GM18498 (cell line): Measurements from ENCODE around the gene AURKB.
"Not testable (repeated sequence)": the region's sequence is repeated elsewhere in the genome, so short reads cannot be mapped to it uniquely, and the experiment has no call there.

Experiments used
- ATAC-seq: cut with Tn5 transposase; IDR thresholded peaks from one replicate; pipeline ENCODE4 v1.9.1; 2021; ENCODE audit warnings: mild to moderate bottlenecking, moderate library complexity; ENCODE audit not compliant: unreplicated experiment

The AURKB gene

GRCh38 chr17:8189041-8189710 is 21.2 kb downstream of the AURKB start:
- peak; percentile 0 for ATAC-seq

GRCh38 chr17:8188263-8188839 is 22.0 kb downstream of the AURKB start:
- no peak for ATAC-seq

GRCh38 chr17:8187517-8188262 is 22.7 kb downstream of the AURKB start:
- ATAC-seq, result peak; percentile 25

- ATAC-seq, result peak; percentile 26
These were observed 23.4 kb downstream of the AURKB start for GRCh38 chr17:8186787-8187516.

- peak; percentile 1 for ATAC-seq
These were observed 24.0 kb downstream of the AURKB start for GRCh38 chr17:8186446-8186786.

- ATAC-seq, result peak; percentile 23
These were observed 24.6 kb downstream of the AURKB start for GRCh38 chr17:8185582-8186445.

GRCh38 chr17:8176998-8177731 is 33.2 kb downstream of the AURKB start:
- no peak for ATAC-seq

- ATAC-seq, result peak; percentile 38
These were observed 34.0 kb downstream of the AURKB start, which contains the start of gene TMEM107 for GRCh38 chr17:8176197-8176940. Gene TMEM107 (minus strand): TSS chr17:8176380. CDS start chr17:8176286, 94 bp downstream.

- peak; percentile 1 for ATAC-seq
These were observed 34.6 kb downstream of the AURKB start for GRCh38 chr17:8175795-8176196.

- ATAC-seq, result no peak
These were observed 36.5 kb downstream of the AURKB start for GRCh38 chr17:8173871-8174322.

GRCh38 chr17:8173056-8173870 is 37.1 kb downstream of the AURKB start:
- ATAC-seq, result peak; percentile 73

- not testable (repeated sequence) for ATAC-seq
These were observed 40.2 kb downstream of the AURKB start for GRCh38 chr17:8170186-8170585.

- no peak for ATAC-seq
These were observed 42.8 kb downstream of the AURKB start for GRCh38 chr17:8167526-8167925.

- no peak for ATAC-seq
These were observed 43.6 kb downstream of the AURKB start for GRCh38 chr17:8166731-8167130.

GRCh38 chr17:8164815-8165131 is 45.6 kb downstream of the AURKB start:
- no peak for ATAC-seq

GRCh38 chr17:8163978-8164814 is 46.2 kb downstream of the AURKB start:
- ATAC-seq, result no peak
